Dendritic cell treated with granulocyte-macrophage colony-stimulating factor and Interleukin-4, amounts not matched to agents 40 ng/mL and 50 ng/mL, for 4 days (primary cell): ENCODE results near the gene PRG2.

ENCODE experiments used
- H3K27ac Mint-ChIP-seq: one replicate; pipeline ENCODE4 v1.8.0; 2022; ENCODE audit warnings: mild to moderate bottlenecking, mixed read lengths
- H3K27me3 Mint-ChIP-seq: one replicate; pipeline ENCODE4 v1.8.0; 2022; ENCODE audit warnings: mild to moderate bottlenecking, mixed read lengths
- H3K36me3 Mint-ChIP-seq: one replicate; pipeline ENCODE4 v1.8.0; 2022; ENCODE audit warnings: low read depth, mixed read lengths
- H3K4me1 Mint-ChIP-seq: one replicate; pipeline ENCODE4 v1.8.0; 2022; ENCODE audit warnings: low read depth, mixed read lengths
- H3K4me3 Mint-ChIP-seq: one replicate; pipeline ENCODE4 v1.8.0; 2022; ENCODE audit warnings: mild to moderate bottlenecking, moderate library complexity, mixed read lengths
- H3K9me3 Mint-ChIP-seq: one replicate; pipeline ENCODE4 v1.8.0; 2022; ENCODE audit warnings: mixed read lengths
- intact Hi-C: fragments of 100-400 bp; cut with micrococcal nuclease; formaldehyde crosslinking; loops from one replicate; pipeline ENCODE4 v1.15.0; 2022

Gene PRG2

DNA sequence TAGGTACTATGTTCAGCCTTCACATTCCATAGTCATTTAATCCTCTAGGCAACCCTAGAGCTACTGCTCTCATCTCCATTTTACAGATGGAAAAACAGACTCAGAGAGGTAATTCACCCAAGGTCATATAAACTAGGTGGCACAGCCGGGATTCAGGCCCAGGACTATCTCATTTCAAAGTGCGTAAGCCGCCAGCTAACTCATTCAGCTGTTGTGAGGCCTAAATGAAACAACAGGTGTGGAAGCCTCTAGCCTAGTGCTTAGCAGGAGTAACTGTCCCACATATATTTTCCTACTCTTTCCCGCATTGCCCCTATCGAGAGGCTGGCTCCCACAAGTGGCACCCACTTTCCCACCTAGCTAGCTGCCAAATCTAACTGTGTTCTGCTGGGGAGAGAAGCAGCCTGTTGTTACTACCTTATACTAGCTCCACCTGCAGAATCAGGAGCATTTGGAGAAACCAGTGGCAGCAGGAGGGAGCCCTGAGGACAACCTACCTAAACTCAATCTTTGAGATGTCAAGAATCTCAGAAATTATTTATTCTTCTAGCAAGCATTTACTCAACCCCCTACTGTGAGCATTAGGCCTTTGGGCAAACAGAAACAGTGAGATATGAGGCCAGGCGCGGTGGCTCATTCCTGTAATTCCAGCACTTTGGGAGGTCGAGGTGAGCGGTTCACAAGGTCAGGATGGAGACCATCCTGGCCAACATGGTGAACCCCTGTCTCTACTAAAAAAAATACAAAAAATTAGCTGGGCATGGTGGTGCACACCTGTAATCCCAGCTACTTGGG lies 30.4 kb downstream of the PRG2 start:
- Mint-ChIP-seq H3K9me3 (no peaks in the 10 kb centered on the region), H3K27ac (no peak overlapping the region), H3K36me3 (no peaks in the 10 kb centered on the region), H3K4me3 (no peak overlapping the region), H3K27me3 (peaks cover 3% of the 10 kb centered on the region), H3K4me1 (peaks cover 15% of the 10 kb centered on the region)
- intact Hi-C loops: no loop called here

DNA sequence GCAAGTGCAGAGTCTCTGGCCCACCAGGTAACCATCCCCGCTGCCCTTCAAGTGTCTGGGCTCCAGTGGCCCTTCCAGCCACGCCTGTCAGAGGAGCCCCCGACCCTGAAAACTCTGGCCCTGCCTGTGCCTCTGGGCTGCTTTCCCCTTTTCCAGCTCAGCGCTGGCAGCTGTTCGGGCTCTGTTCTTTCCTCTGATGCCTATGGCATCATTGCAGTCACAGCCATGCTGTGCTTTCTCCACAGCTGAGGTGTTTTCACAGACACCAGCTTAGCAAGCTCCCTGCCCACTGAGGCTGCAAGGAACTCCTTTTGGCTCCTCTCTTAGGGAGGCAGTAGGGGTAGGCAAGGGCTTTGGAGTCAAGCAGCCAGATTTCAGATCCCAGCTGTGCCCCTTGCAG lies 31.1 kb downstream of the PRG2 start:
- peaks cover 3% of the 10 kb centered on the region for H3K27me3 Mint-ChIP-seq
- H3K36me3 Mint-ChIP-seq: no peaks in the 10 kb centered on the region
- no peak overlapping the region for H3K4me3 Mint-ChIP-seq
- H3K9me3 Mint-ChIP-seq: no peaks in the 10 kb centered on the region
- peaks cover 22% of the 10 kb centered on the region for H3K4me1 Mint-ChIP-seq
- intact Hi-C loops: no loop called here
- no peak overlapping the region for H3K27ac Mint-ChIP-seq

DNA sequence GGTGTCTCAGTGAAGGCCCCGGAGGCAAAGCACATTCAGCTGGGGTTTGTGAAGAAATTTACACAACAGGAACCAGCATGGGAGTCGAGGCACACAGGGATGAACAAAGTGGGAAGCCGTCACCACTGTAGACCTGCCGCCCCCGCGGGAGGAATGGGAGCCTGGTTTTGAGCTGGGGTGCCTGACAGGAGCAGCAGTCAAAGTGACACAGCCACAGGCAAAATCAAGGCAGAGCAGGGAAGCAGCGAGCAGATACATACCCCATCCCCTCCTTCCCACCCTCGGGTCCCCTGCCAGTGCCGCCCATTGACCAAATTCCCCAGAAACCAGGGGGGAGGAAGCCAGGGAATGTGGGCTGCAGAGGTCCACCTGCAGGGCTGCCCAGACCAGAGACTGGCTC lies 31.5 kb downstream of the PRG2 start:
- Mint-ChIP-seq H3K9me3 (no peaks in the 10 kb centered on the region), H3K4me1 (peaks cover 26% of the 10 kb centered on the region), H3K4me3 (no peak overlapping the region), H3K27me3 (peaks cover 3% of the 10 kb centered on the region), H3K27ac (no peak overlapping the region), H3K36me3 (no peaks in the 10 kb centered on the region)
- intact Hi-C loops: no loop called here

DNA sequence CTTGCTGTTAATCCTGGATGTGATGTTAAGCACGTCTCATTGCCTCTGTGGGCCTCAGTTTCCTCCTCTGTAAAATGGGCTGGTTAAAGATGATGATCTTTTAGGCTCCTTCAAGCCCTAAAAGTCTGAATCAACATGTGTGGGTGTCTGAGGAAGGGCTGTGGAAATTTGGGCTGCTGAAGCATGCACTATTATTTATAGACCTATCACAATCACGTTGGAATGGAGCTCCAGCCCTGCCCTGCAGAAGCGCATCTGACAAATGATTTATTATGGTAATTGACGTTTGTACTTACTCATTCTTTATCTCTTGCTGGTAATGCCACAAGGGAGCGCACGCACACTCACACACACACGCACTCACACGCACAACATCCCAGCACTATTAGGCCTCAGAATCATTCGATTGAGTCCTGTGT lies 31.9 kb downstream of the PRG2 start:
- H3K4me3 Mint-ChIP-seq: no peak overlapping the region
- no peaks in the 10 kb centered on the region for H3K36me3 Mint-ChIP-seq
- intact Hi-C loops: no loop called here
- H3K27me3 Mint-ChIP-seq: peaks cover 3% of the 10 kb centered on the region
- no peaks in the 10 kb centered on the region for H3K9me3 Mint-ChIP-seq
- peaks cover 31% of the 10 kb centered on the region for H3K4me1 Mint-ChIP-seq
- no peak overlapping the region for H3K27ac Mint-ChIP-seq

DNA sequence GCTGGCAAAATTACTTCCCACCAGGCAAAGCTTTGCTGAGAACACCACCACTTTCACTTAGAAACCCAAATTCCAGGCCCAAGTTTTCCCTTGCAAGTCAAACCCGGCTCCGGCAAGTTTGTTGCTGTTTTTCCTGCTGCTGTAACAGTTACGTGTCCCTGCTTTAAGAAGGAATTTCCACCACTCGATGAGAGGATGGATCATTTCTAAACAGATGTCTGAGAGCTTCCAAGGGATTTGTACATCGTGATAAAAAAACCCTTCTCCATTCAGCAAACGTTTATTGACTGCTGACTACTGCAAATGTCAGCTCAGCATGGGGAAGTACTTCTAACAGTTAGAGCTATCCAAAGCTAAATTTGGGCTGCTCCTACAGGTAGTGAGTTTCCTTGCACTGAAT lies 32.6 kb downstream of the PRG2 start:
- H3K9me3 Mint-ChIP-seq: no peaks in the 10 kb centered on the region
- H3K27me3 Mint-ChIP-seq: peaks cover 3% of the 10 kb centered on the region
- no peak overlapping the region for H3K27ac Mint-ChIP-seq
- peaks cover 35% of the 10 kb centered on the region for H3K4me1 Mint-ChIP-seq
- H3K36me3 Mint-ChIP-seq: no peaks in the 10 kb centered on the region
- no peak overlapping the region for H3K4me3 Mint-ChIP-seq
- intact Hi-C loops: no loop called here

DNA sequence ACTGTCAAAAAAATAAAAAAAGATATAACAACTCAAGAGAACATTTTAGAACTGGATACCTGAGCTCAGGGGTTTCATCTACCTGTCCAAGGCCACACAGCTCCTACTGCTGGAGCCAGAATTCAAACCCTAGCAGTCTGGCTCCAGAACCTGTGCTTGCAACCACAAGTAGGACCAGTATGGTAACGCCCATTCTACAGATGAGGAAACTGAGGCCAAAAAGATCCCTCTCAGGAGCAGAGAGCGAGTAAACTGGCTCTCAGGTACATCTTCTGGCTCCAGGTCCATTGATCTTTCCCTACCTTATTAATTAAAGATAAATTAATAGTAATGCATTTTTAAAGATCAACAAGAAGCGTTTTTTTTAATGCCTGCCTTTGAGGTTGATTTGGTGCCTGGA lies 33.1 kb downstream of the PRG2 start:
- no peak overlapping the region for H3K27ac Mint-ChIP-seq
- no peaks in the 10 kb centered on the region for H3K36me3 Mint-ChIP-seq
- H3K4me3 Mint-ChIP-seq: no peak overlapping the region
- H3K4me1 Mint-ChIP-seq: peaks cover 35% of the 10 kb centered on the region
- intact Hi-C loops: no loop called here
- H3K9me3 Mint-ChIP-seq: no peaks in the 10 kb centered on the region
- peaks cover 3% of the 10 kb centered on the region for H3K27me3 Mint-ChIP-seq

DNA sequence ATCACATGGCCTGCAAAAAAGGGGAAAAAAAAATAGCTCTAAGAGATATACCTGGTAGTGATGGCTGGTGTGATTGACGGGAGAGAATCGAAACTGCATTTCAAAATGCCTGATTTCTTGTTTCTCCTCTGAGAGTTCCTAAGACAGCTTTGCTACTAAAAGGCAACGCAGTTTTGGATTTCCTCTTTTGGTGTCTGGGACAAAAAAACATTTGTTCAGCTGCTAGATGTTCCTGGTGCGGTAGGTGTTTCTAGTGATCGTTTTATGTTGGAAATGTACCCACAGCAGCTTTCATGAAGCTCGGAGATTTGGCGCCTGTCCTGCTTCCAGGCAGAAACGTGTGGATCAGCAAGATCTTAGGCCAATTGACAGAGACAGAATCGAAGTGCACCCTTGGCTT lies 34.2 kb downstream of the PRG2 start:
- Mint-ChIP-seq H3K27me3 (no peaks in the 10 kb centered on the region), H3K4me1 (peaks cover 35% of the 10 kb centered on the region), H3K4me3 (peak overlapping the region; percentile 26), H3K27ac (peak overlapping the region; percentile 53), H3K9me3 (no peaks in the 10 kb centered on the region), H3K36me3 (no peaks in the 10 kb centered on the region)
- intact Hi-C loops: no loop called here

DNA sequence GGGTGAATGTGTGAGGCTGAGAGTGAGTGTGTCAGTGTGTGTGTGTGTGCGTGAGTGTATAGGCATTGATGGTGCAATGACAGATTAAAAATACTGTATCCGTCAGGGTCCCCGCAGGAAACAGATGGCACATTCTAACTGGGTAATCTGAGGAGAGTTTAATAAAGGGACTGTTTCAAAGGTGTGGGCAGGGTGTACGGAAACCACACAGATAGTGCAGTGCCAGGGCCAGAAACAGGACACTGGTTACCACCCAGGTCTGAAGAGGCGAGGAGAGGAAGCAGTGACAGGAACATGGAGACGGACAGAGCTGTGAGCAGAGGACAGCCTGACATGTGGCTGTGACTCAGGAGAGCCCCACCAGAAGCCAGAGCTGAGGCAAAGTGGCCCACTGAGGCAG lies 35.8 kb downstream of the PRG2 start:
- intact Hi-C loops: no loop called here
- no peaks in the 10 kb centered on the region for H3K27me3 Mint-ChIP-seq
- H3K9me3 Mint-ChIP-seq: no peaks in the 10 kb centered on the region
- no peaks in the 10 kb centered on the region for H3K36me3 Mint-ChIP-seq
- no peak overlapping the region for H3K4me3 Mint-ChIP-seq
- peaks cover 35% of the 10 kb centered on the region for H3K4me1 Mint-ChIP-seq
- peak overlapping the region; percentile 69 for H3K27ac Mint-ChIP-seq

DNA sequence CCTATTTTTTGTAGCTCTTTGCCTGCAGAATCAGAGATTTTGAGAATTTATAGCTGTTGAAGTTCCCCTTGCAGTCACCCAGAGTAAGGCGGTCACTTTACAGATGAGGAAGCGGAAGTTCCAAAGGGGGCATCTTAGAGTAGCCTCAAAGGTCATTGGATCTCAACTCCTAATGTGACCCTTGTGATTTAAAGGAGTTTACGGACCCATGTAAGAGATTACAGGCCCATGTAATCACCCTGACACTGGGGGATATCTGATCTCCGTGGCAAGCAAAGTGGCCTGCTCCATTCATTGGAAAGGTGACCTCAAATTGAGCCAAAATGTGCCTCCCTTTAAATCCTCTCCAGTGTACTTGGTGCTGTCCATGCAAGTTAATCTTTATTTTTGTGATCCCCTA lies 36.6 kb downstream of the PRG2 start:
- H3K4me3 Mint-ChIP-seq: no peak overlapping the region
- no peaks in the 10 kb centered on the region for H3K27me3 Mint-ChIP-seq
- intact Hi-C loops: no loop called here
- peak overlapping the region; percentile 11 for H3K27ac Mint-ChIP-seq
- H3K4me1 Mint-ChIP-seq: peaks cover 35% of the 10 kb centered on the region
- H3K9me3 Mint-ChIP-seq: no peaks in the 10 kb centered on the region
- H3K36me3 Mint-ChIP-seq: no peaks in the 10 kb centered on the region

DNA sequence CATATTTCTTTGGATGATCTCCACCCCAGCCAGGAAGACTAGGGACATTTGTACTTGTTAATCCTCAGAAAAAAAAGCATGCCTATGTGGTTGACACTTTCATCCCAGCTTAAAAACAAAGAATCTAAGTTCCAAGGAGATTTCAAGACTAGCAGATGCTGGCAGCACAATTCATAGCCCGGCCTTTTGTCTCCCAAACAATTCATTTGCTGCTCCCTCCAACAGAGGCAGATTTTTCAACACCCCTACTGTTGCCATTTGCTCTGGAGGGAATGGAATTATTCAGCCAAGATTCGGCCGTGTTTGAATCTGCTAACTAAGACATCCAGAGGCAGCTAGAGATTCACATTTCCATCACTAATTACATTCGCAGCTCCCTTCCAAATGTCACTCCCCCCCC lies 37.0 kb downstream of the PRG2 start:
- Mint-ChIP-seq H3K4me1 (peaks cover 35% of the 10 kb centered on the region), H3K9me3 (no peaks in the 10 kb centered on the region), H3K4me3 (no peak overlapping the region), H3K36me3 (no peaks in the 10 kb centered on the region), H3K27ac (peak overlapping the region; percentile 11), H3K27me3 (peaks cover 2% of the 10 kb centered on the region)
- intact Hi-C loops: no loop called here

DNA sequence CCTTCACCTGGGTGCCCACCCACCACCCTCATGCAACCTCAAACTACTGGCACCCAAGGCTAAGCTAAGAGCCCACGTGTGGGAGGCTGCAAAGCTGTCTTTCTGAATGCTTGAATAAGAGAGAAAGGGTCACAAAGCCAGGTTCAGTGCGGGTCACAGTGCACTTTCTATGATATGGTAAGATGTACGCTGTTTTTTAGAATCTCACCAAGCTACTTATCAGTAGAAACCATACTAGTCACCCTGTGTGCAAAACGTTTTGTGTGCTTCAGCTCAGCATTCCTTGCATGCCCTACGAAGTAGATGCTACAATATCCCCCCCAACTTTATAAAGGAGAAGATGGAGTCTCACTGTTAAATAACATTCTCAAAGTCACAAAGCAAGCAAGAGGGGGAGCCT lies 37.4 kb downstream of the PRG2 start:
- intact Hi-C loops: no loop called here
- peaks cover 3% of the 10 kb centered on the region for H3K27me3 Mint-ChIP-seq

DNA sequence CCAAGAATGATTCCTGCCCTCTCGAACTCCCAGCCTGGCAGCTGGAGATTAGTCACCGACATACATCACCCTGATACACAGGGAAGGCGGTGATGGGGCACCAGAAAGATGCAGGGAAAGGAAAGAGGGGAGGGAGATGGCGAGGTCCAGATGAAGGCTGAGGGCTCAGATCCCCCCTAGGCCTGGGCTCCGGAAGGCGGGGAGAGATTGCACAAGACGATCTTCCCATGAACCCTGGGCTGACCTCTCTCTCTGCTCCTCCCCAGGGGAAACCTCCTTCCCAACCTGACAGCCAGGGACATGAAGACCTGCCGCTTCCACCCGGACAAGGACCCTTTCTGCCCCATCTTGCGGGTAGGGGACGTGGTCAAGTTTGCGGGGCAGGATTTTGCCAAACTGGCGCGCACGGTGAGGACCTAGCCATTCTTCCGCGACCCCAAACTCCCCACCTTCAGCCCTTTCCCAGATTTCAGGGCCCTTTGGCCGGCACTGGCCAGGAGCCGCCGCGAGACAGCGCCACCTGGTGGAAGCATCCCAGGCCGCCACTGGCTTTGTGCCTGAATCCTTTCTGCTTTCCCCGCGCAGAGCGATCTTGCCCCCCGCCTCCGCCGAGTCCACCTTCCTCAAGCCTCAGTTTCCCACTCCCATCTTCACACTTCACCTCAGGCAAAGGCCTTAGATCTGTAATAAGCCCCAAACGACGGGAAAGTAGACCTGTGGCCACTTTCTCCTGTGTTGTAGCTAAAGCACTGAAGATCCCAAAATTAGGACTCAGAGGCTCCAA lies 40.8 kb downstream of the PRG2 start:
- intact Hi-C loops: loop anchor here (5.0 kb wide), 3 partner anchors 108 to 178 kb away; no protein-coding TSS in a partner anchor
- H3K4me1 Mint-ChIP-seq: peaks cover 23% of the 10 kb centered on the region
- H3K27ac Mint-ChIP-seq: no peak overlapping the region
- H3K4me3 Mint-ChIP-seq: no peak overlapping the region
- H3K9me3 Mint-ChIP-seq: no peaks in the 10 kb centered on the region
- no peaks in the 10 kb centered on the region for H3K36me3 Mint-ChIP-seq
- peaks cover 8% of the 10 kb centered on the region for H3K27me3 Mint-ChIP-seq

More for the DNA sequence above, 37.4 kb downstream of the PRG2 start:
- Mint-ChIP-seq H3K4me3 (no peak overlapping the region), H3K4me1 (peaks cover 33% of the 10 kb centered on the region), H3K36me3 (no peaks in the 10 kb centered on the region), H3K9me3 (no peaks in the 10 kb centered on the region), H3K27ac (no peak overlapping the region)

DNA sequence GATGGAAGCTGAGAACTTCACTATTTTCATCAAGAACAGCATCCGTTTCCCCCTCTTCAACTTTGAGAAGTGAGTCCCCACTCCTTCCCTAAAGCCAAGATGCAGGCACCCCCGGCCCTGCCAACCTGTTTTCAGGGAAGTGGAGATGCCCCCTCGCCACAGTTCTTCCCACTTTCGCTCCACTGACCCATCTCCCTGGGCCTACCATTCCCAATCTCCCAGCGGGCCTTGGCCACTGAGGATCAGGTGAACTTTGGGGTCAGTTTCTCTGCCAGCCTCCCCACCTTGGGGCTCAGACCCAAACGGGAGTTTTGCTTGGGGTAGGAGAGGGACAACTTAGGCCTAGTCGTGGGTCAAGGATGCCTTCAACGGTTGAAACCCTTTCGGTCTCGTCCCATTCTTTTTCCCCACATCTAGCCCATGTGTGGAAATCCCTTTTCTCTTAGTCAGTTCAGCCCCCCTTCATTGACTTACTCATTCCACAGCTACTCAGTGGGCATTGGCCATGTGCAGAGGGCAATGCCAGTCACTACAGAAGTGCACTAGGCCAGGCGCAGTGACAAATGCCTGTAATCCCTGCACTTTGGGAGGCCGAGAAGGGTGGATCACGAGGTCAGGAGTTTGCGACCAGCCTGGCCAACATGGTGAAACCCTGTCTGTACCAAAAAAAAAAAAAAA lies 41.7 kb downstream of the PRG2 start:
- H3K9me3 Mint-ChIP-seq: no peaks in the 10 kb centered on the region
- intact Hi-C loops: loop anchor here (5.0 kb wide), 3 partner anchors 109 to 179 kb away; no protein-coding TSS in a partner anchor

DNA sequence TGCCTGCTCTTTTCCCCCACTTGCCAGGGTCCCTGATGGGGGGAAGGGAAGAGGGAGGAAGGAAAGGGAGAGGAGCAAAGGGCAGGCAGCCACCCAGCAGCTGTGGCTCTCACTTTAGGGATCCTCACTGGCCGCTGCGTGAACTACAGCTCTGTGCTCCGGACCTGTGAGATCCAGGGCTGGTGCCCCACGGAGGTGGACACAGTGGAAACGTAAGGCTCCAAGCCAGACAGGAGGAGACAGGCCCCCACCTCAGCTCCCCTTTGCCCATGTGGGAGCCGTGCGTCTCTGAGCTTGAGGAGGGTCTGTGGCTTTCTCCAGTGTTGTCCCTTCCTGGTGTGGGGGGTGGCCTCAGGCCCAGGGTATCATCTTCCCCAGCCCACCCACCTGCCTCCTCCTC lies 42.4 kb downstream of the PRG2 start:
- intact Hi-C loops: loop anchor here (5.0 kb wide), 3 partner anchors 109 to 179 kb away; no protein-coding TSS in a partner anchor
- Mint-ChIP-seq H3K9me3 (no peaks in the 10 kb centered on the region), H3K4me3 (no peak overlapping the region), H3K27me3 (peaks cover 8% of the 10 kb centered on the region), H3K27ac (no peak overlapping the region), H3K4me1 (peaks cover 8% of the 10 kb centered on the region), H3K36me3 (no peaks in the 10 kb centered on the region)

More for the DNA sequence above, 41.7 kb downstream of the PRG2 start:
- Mint-ChIP-seq H3K36me3 (no peaks in the 10 kb centered on the region), H3K4me1 (peaks cover 14% of the 10 kb centered on the region), H3K27ac (no peak overlapping the region), H3K4me3 (no peak overlapping the region), H3K27me3 (peaks cover 8% of the 10 kb centered on the region)
